HG03432 (cell line): ENCODE data around the gene ANTKMT.

Source experiments
- ATAC-seq: cut with Tn5 transposase; IDR thresholded peaks from one replicate; pipeline ENCODE4 v1.9.1; 2021; ENCODE audit warnings: mild to moderate bottlenecking, moderate library complexity; ENCODE audit not compliant: unreplicated experiment

Gene ANTKMT

GRCh38 chr16:726188-726437, 5.2 kb downstream of the ANTKMT start:
- ATAC-seq: no peak

- peak; percentile 27 for ATAC-seq
Observed at GRCh38 chr16:726438-727290, 5.7 kb downstream of the ANTKMT start, which contains the start of the genes CCDC78 and HAGHL. Gene CCDC78, minus strand, starts transcription at chr16:726443. Its CDS starts 76 bp downstream, at chr16:726367. Gene HAGHL, plus strand, starts transcription at chr16:727106. Its CDS starts 404 bp downstream, at chr16:727510.

- peak; percentile 8 for ATAC-seq
Observed at GRCh38 chr16:727291-727977, 6.5 kb downstream of the ANTKMT start.

- ATAC-seq: peak; percentile 36
Observed at GRCh38 chr16:728131-728889, 7.4 kb downstream of the ANTKMT start.

- no peak for ATAC-seq
Observed at GRCh38 chr16:728890-729744, 8.2 kb downstream of the ANTKMT start.

GRCh38 chr16:729768-730665, 9.1 kb downstream of the ANTKMT start:
- no peak for ATAC-seq

- no peak for ATAC-seq
Observed at GRCh38 chr16:730666-731509, 9.9 kb downstream of the ANTKMT start.

- no peak for ATAC-seq
Observed at GRCh38 chr16:732332-732731, 11.4 kb downstream of the ANTKMT start.

- ATAC-seq: no peak
Observed at GRCh38 chr16:732936-733335, 12.0 kb downstream of the ANTKMT start.

- no peak for ATAC-seq
Observed at GRCh38 chr16:733382-734207, 12.6 kb downstream of the ANTKMT start.

- ATAC-seq: no peak
Observed at GRCh38 chr16:734208-734980, 13.4 kb downstream of the ANTKMT start.

- ATAC-seq: no peak
Observed at GRCh38 chr16:734981-735881, 14.3 kb downstream of the ANTKMT start.

- no peak for ATAC-seq
Observed at GRCh38 chr16:735982-736453, 15.1 kb downstream of the ANTKMT start.

GRCh38 chr16:736936-737481, 16.1 kb downstream of the ANTKMT start:
- no peak for ATAC-seq

- ATAC-seq: no peak
Observed at GRCh38 chr16:739560-740458, 18.9 kb downstream of the ANTKMT start.
